CD14-positive monocyte (primary cell): ENCODE measurements around the gene CHST15. TPM values are rescaled to one million over a fixed set of nuclear protein-coding genes. Genes with fewer than 3 reads are reported as not detected.

Source experiments
- DNase-seq, 3 donors: peaks; one replicate each; pipeline ENCODE4 v3.0.0-alpha.2; 2011 to 2022
- H2AFZ ChIP-seq: 2 replicates; pipeline ENCODE4 v1.6.0; 2012; ENCODE audit warnings: mild to moderate bottlenecking, low read depth, low read length, inconsistent platforms; ENCODE audit not compliant: insufficient read depth, poor library complexity, severe bottlenecking
- H3K27ac ChIP-seq, 2 donors: 1 replicate in 1 of 2; 2 replicates in 1 of 2; pipeline ENCODE4 v1.5.1; 2012 to 2013; ENCODE audit warnings: low read length in 2 of 2, control low read depth in 1 of 2, inconsistent platforms in 1 of 2, low read depth in 1 of 2, mild to moderate bottlenecking in 1 of 2
- H3K27me3 ChIP-seq, 2 donors: one replicate each; pipeline versions ENCODE4 v1.6.0 to v1.6.1; 2011 to 2013; ENCODE audit warnings: low read length in 2 of 2; ENCODE audit not compliant: control insufficient read depth in 2 of 2, insufficient read depth in 2 of 2
- H3K36me3 ChIP-seq, 2 donors: replicated peaks in 1 of 2; 1 replicate in 1 of 2; 2 replicates in 1 of 2; pipeline versions ENCODE4 v1.5.1 to v1.6.1; 2012 to 2013; ENCODE audit warnings: low read length in 2 of 2, control low read depth in 1 of 2, inconsistent platforms in 1 of 2, mild to moderate bottlenecking in 1 of 2; ENCODE audit not compliant: insufficient read depth in 2 of 2, control insufficient read depth in 1 of 2
- H3K4me1 ChIP-seq, 2 donors: 1 replicate in 1 of 2; 2 replicates in 1 of 2; pipeline versions ENCODE4 v1.5.1 to v1.6.1; 2012 to 2013; ENCODE audit warnings: low read length in 2 of 2, control low read depth in 1 of 2, inconsistent platforms in 1 of 2, mild to moderate bottlenecking in 1 of 2, moderate library complexity in 1 of 2; ENCODE audit not compliant: insufficient read depth in 2 of 2, control insufficient read depth in 1 of 2
- H3K4me2 ChIP-seq: replicated peaks from 2 replicates; pipeline ENCODE3; 2012; ENCODE audit warnings: low read length, moderate library complexity, mild to moderate bottlenecking; ENCODE audit not compliant: poor library complexity, severe bottlenecking; ENCODE audit errors: extremely low read depth
- H3K4me3 ChIP-seq, 3 experiments: fragments of 200-600 bp in 1 of 3; sonication (generic) in 1 of 3; replicated peaks in 1 of 3; 1 replicate in 2 of 3; 2 replicates in 1 of 3; pipeline ENCODE4 v1.5.1; 2011 to 2013; ENCODE audit warnings: low read length in 3 of 3, mild to moderate bottlenecking in 3 of 3, control low read depth in 2 of 3, low read depth in 2 of 3, inconsistent platforms in 1 of 3, moderate library complexity in 1 of 3
- H3K79me2 ChIP-seq: 2 replicates; pipeline ENCODE4 v1.6.0; 2012; ENCODE audit warnings: mild to moderate bottlenecking, control low read depth, inconsistent platforms, low read length, moderate library complexity; ENCODE audit not compliant: insufficient read depth
- H3K9ac ChIP-seq: 2 replicates; pipeline ENCODE4 v1.6.0; 2017; ENCODE audit warnings: low read length, mild to moderate bottlenecking; ENCODE audit not compliant: insufficient read depth, poor library complexity, severe bottlenecking
- H3K9me3 ChIP-seq, 2 donors: replicated peaks in 1 of 2; 1 replicate in 1 of 2; 2 replicates in 1 of 2; pipeline versions ENCODE4 v1.5.1 to v1.6.1; 2012 to 2013; ENCODE audit warnings: low read length in 2 of 2, control low read depth in 1 of 2; ENCODE audit not compliant: control insufficient read depth in 1 of 2, insufficient read depth in 1 of 2
- H4K20me1 ChIP-seq: 2 replicates; pipeline ENCODE4 v1.6.0; 2012; ENCODE audit warnings: mild to moderate bottlenecking, low read length, control low read depth, moderate library complexity; ENCODE audit not compliant: insufficient read depth
- H3K27ac Mint-ChIP-seq, 7 donors: one replicate each; pipeline ENCODE4 v1.8.0; 2020; ENCODE audit warnings: mild to moderate bottlenecking in 7 of 7, mixed read lengths in 7 of 7, moderate library complexity in 6 of 7, inconsistent platforms in 2 of 7
- H3K27me3 Mint-ChIP-seq, 3 donors: one replicate each; pipeline ENCODE4 v1.8.0; 2021 to 2022; ENCODE audit warnings: low read depth in 3 of 3, mild to moderate bottlenecking in 3 of 3, mixed read lengths in 3 of 3, moderate library complexity in 3 of 3, inconsistent platforms in 1 of 3
- H3K36me3 Mint-ChIP-seq, 2 donors: one replicate each; pipeline ENCODE4 v1.8.0; 2020; ENCODE audit warnings: mixed read lengths in 2 of 2, inconsistent platforms in 1 of 2, mild to moderate bottlenecking in 1 of 2
- H3K4me1 Mint-ChIP-seq: one replicate; pipeline ENCODE4 v1.8.0; 2020; ENCODE audit warnings: mild to moderate bottlenecking, mixed read lengths
- H3K4me3 Mint-ChIP-seq, 2 donors: one replicate each; pipeline ENCODE4 v1.8.0; 2020; ENCODE audit warnings: mild to moderate bottlenecking in 2 of 2, mixed read lengths in 2 of 2, moderate library complexity in 1 of 2
- H3K9me3 Mint-ChIP-seq, 7 donors: one replicate each; pipeline ENCODE4 v1.8.0; 2020 to 2022; ENCODE audit warnings: mixed read lengths in 7 of 7, mild to moderate bottlenecking in 6 of 7, moderate library complexity in 6 of 7, inconsistent platforms in 2 of 7
- WGBS: methylation state at CpG from one replicate; pipeline ENCODE4 v1.1.5; 2013; ENCODE audit warnings: missing lambda C conversion rate; ENCODE audit not compliant: insufficient coverage; 5-methylcytosine and 5-hydroxymethylcytosine counted together
- intact Hi-C, 2 donors: fragments of 100-400 bp; cut with micrococcal nuclease; formaldehyde crosslinking; loops; one replicate each; pipeline versions ENCODE4 v1.15.0 to v1.15.1; 2023
- polyA plus RNA-seq, 3 donors: library from polyadenylated mRNA; depleted of rRNA in 1 of 3; unstranded in 2 of 3; stranded (reverse) in 1 of 3; fragments of 300-500 nt in 2 of 3; fragments of >200 nt in 1 of 3; fragmentation: Illumina TruSeq in 2 of 3; gene quantifications; 1 replicate in 2 of 3; 2 replicates in 1 of 3; pipeline ENCODE4 v1.2.3, GENCODE V29; 2012 to 2021
- TF ChIP-seq, protein P1 (sequence below): fragments of 200-600 bp; IDR thresholded peaks from one replicate; pipeline ENCODE4 v1.8.0; 2022; ENCODE audit warnings: antibody characterized with exemption, mild to moderate bottlenecking

CHST15 gene
- polyA plus RNA-seq, 3 donors: 54.4 to 106 (median 87.5) TPM

DNA sequence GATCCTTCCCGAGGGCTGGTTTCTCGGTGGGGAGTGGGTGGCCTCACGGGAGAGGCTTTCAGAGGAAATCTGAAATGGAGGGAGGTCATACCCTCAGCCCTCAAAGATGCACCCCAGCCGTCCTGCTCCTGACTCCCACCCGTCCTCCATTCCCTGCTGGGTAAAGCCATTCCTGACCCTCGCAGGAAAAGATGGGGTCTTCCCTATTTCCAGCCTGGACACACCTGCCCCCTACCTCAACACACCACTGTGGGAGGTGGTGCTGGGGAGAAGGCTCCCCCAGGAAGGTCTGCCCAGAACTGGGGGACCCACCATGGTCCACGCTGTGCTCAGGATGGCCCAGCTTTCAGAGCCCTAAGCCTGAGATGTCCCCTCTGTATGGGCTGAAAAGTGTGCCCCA, 86.9 kb downstream of the CHST15 start:
- Histone ChIP-seq H3K27ac (no peak overlapping the region), H2AFZ (no peak overlapping the region), H3K4me1 (peaks cover 5 to 12% of the 10 kb centered on the region in 2 donors), H3K79me2 (no peaks in the 10 kb centered on the region), H3K9me3 (no peaks in the 10 kb centered on the region), H3K9ac (no peak overlapping the region), H3K36me3 (peaks cover 58 to 93% of the 10 kb centered on the region in 2 donors), H4K20me1 (peaks cover 79% of the 10 kb centered on the region), H3K4me3 (no peak overlapping the region), H3K27me3 (peaks cover 0 to 6% of the 10 kb centered on the region in 2 donors), H3K4me2 (no peak overlapping the region)
- WGBS: 100% methylated on average over 1 of the region's 7 CpGs
- TF ChIP-seq, protein P1, sequence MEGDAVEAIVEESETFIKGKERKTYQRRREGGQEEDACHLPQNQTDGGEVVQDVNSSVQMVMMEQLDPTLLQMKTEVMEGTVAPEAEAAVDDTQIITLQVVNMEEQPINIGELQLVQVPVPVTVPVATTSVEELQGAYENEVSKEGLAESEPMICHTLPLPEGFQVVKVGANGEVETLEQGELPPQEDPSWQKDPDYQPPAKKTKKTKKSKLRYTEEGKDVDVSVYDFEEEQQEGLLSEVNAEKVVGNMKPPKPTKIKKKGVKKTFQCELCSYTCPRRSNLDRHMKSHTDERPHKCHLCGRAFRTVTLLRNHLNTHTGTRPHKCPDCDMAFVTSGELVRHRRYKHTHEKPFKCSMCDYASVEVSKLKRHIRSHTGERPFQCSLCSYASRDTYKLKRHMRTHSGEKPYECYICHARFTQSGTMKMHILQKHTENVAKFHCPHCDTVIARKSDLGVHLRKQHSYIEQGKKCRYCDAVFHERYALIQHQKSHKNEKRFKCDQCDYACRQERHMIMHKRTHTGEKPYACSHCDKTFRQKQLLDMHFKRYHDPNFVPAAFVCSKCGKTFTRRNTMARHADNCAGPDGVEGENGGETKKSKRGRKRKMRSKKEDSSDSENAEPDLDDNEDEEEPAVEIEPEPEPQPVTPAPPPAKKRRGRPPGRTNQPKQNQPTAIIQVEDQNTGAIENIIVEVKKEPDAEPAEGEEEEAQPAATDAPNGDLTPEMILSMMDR: no peak
- Mint-ChIP-seq H3K4me1 (peaks cover 13% of the 10 kb centered on the region), H3K27me3 (peaks cover 10 to 46% (median 43%) of the 10 kb centered on the region in 3 donors), H3K4me3 (peak overlapping the region in 1 of 2 donors; percentile 60), H3K27ac (peak overlapping the region in 1 of 7 donors; percentile 50), H3K36me3 (peaks cover 94 to 96% of the 10 kb centered on the region in 2 donors), H3K9me3 (peaks cover 0 to 6% (median 2%) of the 10 kb centered on the region in 7 donors)
- intact Hi-C loops: no loop called here
- no peak for DNase-seq

DNA sequence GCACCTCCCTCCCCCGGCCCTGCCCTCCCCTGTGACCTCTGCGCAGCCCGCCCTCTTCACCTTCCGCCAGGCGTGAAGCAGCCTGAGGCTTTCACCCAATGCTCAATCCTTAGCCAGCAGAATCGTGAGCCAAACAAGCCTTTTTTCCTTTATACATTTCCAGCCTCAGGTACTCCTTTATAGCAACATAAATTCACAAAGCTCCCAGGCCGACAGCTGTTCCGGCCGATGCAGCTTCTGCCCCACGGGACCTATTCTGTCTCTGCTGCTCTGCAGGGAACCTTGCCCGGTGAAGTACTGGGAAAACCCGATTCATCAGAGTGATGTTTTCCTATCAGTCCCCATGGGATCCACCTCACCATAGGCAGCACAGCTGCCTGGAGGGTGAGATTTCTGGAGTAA, 87.4 kb downstream of the CHST15 start:
- H3K4me3 Mint-ChIP-seq: peak overlapping the region in 1 of 2 donors; percentile 46
- DNase-seq: no peak
- H3K36me3 ChIP-seq: peaks cover 53 to 88% of the 10 kb centered on the region in 2 donors
- H3K9ac ChIP-seq: no peak overlapping the region
- 90% methylated on average over 6 of the region's 12 CpGs for WGBS
- H3K27me3 Mint-ChIP-seq: peaks cover 10 to 44% (median 43%) of the 10 kb centered on the region in 3 donors
- no peak overlapping the region for H2AFZ ChIP-seq
- peaks cover 10 to 17% of the 10 kb centered on the region in 2 donors for H3K4me1 ChIP-seq
- H3K4me1 Mint-ChIP-seq: peaks cover 18% of the 10 kb centered on the region
- H3K27me3 ChIP-seq: peaks cover 0 to 6% of the 10 kb centered on the region in 2 donors
- H3K36me3 Mint-ChIP-seq: peaks cover 93 to 95% of the 10 kb centered on the region in 2 donors
- no peaks in the 10 kb centered on the region for H3K79me2 ChIP-seq
- H3K27ac Mint-ChIP-seq: no peak overlapping the region
- peaks cover 74% of the 10 kb centered on the region for H4K20me1 ChIP-seq
- H3K9me3 ChIP-seq: no peaks in the 10 kb centered on the region
- H3K4me3 ChIP-seq: no peak overlapping the region
- TF ChIP-seq, protein P1: no peak
- intact Hi-C loops: no loop called here
- H3K27ac ChIP-seq: no peak overlapping the region
- H3K9me3 Mint-ChIP-seq: peaks cover 0 to 6% (median 2%) of the 10 kb centered on the region in 7 donors
- no peak overlapping the region for H3K4me2 ChIP-seq
